Gastrocnemius medialis (tissue), 4 donors: ENCODE results near the gene HS6ST2. TPM values are rescaled to one million over a fixed set of nuclear protein-coding genes. Genes with fewer than 3 reads are reported as not detected.

ENCODE experiments used
- ATAC-seq, 2 donors: fragments of 150-250 bp; one replicate each; pipeline ENCODE4 v1.9.1; 2016
- DNase-seq, 2 donors: peaks; one replicate each; pipeline ENCODE4 v3.0.0-alpha.2; 2019
- H3K27ac ChIP-seq, 4 donors: fragments of 200-600 bp; sonication (generic); 1 replicate in 1 of 4; 2 replicates in 3 of 4; pipeline ENCODE4 v1.5.1; 2016 to 2018; ENCODE audit warnings: mild to moderate bottlenecking in 2 of 4, moderate library complexity in 1 of 4
- H3K27me3 ChIP-seq, 3 donors: fragments of 200-600 bp; sonication (generic) in 2 of 3; 1 replicate in 1 of 3; 2 replicates in 2 of 3; pipeline versions ENCODE4 v1.5.1 to v1.6.0; 2016 to 2019; ENCODE audit warnings: mild to moderate bottlenecking in 1 of 3, moderate library complexity in 1 of 3
- H3K36me3 ChIP-seq, 2 donors: fragments of 200-600 bp; sonication (generic) in 1 of 2; one replicate each; pipeline ENCODE4 v1.5.1; 2017 to 2018
- H3K4me1 ChIP-seq, 2 donors: fragments of 200-600 bp; sonication (generic) in 1 of 2; one replicate each; pipeline ENCODE4 v1.5.1; 2016 to 2017; ENCODE audit warnings: mild to moderate bottlenecking in 2 of 2
- H3K4me3 ChIP-seq, 4 donors: fragments of 200-600 bp; sonication (generic) in 3 of 4; 1 replicate in 1 of 4; 2 replicates in 3 of 4; pipeline ENCODE4 v1.5.1; 2016 to 2019; ENCODE audit warnings: mild to moderate bottlenecking in 2 of 4
- H3K9me3 ChIP-seq, 3 donors: fragments of 200-600 bp; sonication (generic) in 2 of 3; 1 replicate in 1 of 3; 2 replicates in 2 of 3; pipeline ENCODE4 v1.5.1; 2016 to 2019
- CTCF ChIP-seq, 5 experiments: fragments of 450-650 bp in 3 of 5; fragments of 200-600 bp in 2 of 5; sonication (generic) in 2 of 5; IDR thresholded peaks in 4 of 5; conservative IDR thresholded peaks in 1 of 5; 1 replicate in 4 of 5; 2 replicates in 1 of 5; pipeline ENCODE4 v1.5.1; 2016 to 2019; ENCODE audit warnings: antibody characterized with exemption in 5 of 5, mild to moderate bottlenecking in 3 of 5, moderate library complexity in 3 of 5
- POLR2A ChIP-seq, 2 donors: fragments of 450-650 bp; IDR thresholded peaks; one replicate each; pipeline ENCODE4 v1.6.1; 2017; ENCODE audit warnings: antibody characterized with exemption in 2 of 2, mild to moderate bottlenecking in 2 of 2, moderate library complexity in 2 of 2
- in situ Hi-C, 4 donors: fragments of 200-750 bp; cut with MboI; loops; one replicate each; pipeline versions ENCODE4 v1.15.0 to v1.8.0; 2017; ENCODE audit warnings: low sequenced_read_pairs in 4 of 4
- intact Hi-C: fragments of 100-400 bp; cut with DNase I; formaldehyde crosslinking; loops from one replicate; pipeline ENCODE4 v1.15.1; 2023; ENCODE audit warnings: low total_unique reads
- total RNA-seq, 4 donors: library from RNA; depleted of rRNA; stranded (reverse); fragments of >200 nt; gene quantifications; one replicate each; pipeline versions ENCODE4 v1.1.0 to v1.2.3, GENCODE V29; 2016

Gene HS6ST2
- total RNA-seq, 4 donors from 2014 or later: 1.9 to 2.8 (median 2.1) TPM; not detected in 1

- in situ Hi-C loops: no loop called here
- Histone ChIP-seq H3K27me3 (no peaks in the 10 kb centered on the region), H3K36me3 (no peaks in the 10 kb centered on the region), H3K4me1 (no peaks in the 10 kb centered on the region), H3K27ac (no peak overlapping the region), H3K9me3 (no peaks in the 10 kb centered on the region), H3K4me3 (no peak overlapping the region)
- no peak for DNase-seq
- intact Hi-C loops: no loop called here
- no peak for TF ChIP-seq POLR2A (IDR thresholded peaks at IDR 0.05)
- TF ChIP-seq CTCF (IDR thresholded peaks at IDR 0.05 in 4 of 5, conservative IDR thresholded peaks at IDR 0.05 in 1 of 5): no peak
- no peak for ATAC-seq
Measured at GRCh38 chrX:132819711-132820264, 138.6 kb downstream of the HS6ST2 start.

- TF ChIP-seq POLR2A (IDR thresholded peaks at IDR 0.05): no peak
- TF ChIP-seq CTCF (IDR thresholded peaks at IDR 0.05 in 4 of 5, conservative IDR thresholded peaks at IDR 0.05 in 1 of 5): no peak
- no peaks in the 10 kb centered on the region for H3K4me1 ChIP-seq
- no peak overlapping the region for H3K4me3 ChIP-seq
- no peak overlapping the region for H3K27ac ChIP-seq
- no peaks in the 10 kb centered on the region for H3K9me3 ChIP-seq
- H3K36me3 ChIP-seq: no peaks in the 10 kb centered on the region
- no peak for DNase-seq
- no peak for ATAC-seq
- in situ Hi-C loops: no loop called here
- no peaks in the 10 kb centered on the region for H3K27me3 ChIP-seq
- intact Hi-C loops: no loop called here
Measured at GRCh38 chrX:132818638-132819037, 139.8 kb downstream of the HS6ST2 start.

- Histone ChIP-seq H3K36me3 (no peaks in the 10 kb centered on the region), H3K4me1 (no peaks in the 10 kb centered on the region), H3K27me3 (no peaks in the 10 kb centered on the region), H3K27ac (no peak overlapping the region), H3K9me3 (no peaks in the 10 kb centered on the region), H3K4me3 (no peak overlapping the region)
- intact Hi-C loops: no loop called here
- ATAC-seq: no peak
- no peak for TF ChIP-seq POLR2A (IDR thresholded peaks at IDR 0.05)
- no peak for TF ChIP-seq CTCF (IDR thresholded peaks at IDR 0.05 in 4 of 5, conservative IDR thresholded peaks at IDR 0.05 in 1 of 5)
- DNase-seq: no peak
- in situ Hi-C loops: no loop called here
Measured at GRCh38 chrX:132815643-132816042, 142.8 kb downstream of the HS6ST2 start.

- TF ChIP-seq POLR2A (IDR thresholded peaks at IDR 0.05) (no peak), CTCF (IDR thresholded peaks at IDR 0.05 in 4 of 5, conservative IDR thresholded peaks at IDR 0.05 in 1 of 5) (no peak)
- in situ Hi-C loops: no loop called here
Measured at GRCh38 chrX:132810964-132811712, 147.3 kb downstream of the HS6ST2 start.

More at GRCh38 chrX:132810964-132811712, 147.3 kb downstream of the HS6ST2 start:
- intact Hi-C loops: no loop called here
- no peak overlapping the region for H3K27ac ChIP-seq
- ATAC-seq (no peak), DNase-seq (no peak)
- no peaks in the 10 kb centered on the region for H3K27me3 ChIP-seq
- no peaks in the 10 kb centered on the region for H3K36me3 ChIP-seq
- H3K4me1 ChIP-seq: no peaks in the 10 kb centered on the region
- no peaks in the 10 kb centered on the region for H3K9me3 ChIP-seq
- no peak overlapping the region for H3K4me3 ChIP-seq
